GM18870 (cell line): Measurements from ENCODE around the gene CCDC85B.
"Not testable (repeated sequence)": the region's sequence is repeated elsewhere in the genome, so short reads cannot be mapped to it uniquely, and the experiment has no call there.

Source experiments
- ATAC-seq: cut with Tn5 transposase; IDR thresholded peaks from one replicate; pipeline ENCODE4 v1.9.1; 2021; ENCODE audit warnings: moderate library complexity; ENCODE audit not compliant: unreplicated experiment

The CCDC85B gene

GRCh38 chr11:65890324-65891218 lies at the start of gene CCDC85B:
CCDC85B (plus strand) TSS chr11:65890673; CDS start chr11:65890784, 111 bp downstream.
- ATAC-seq, result peak; percentile 43

DNA sequence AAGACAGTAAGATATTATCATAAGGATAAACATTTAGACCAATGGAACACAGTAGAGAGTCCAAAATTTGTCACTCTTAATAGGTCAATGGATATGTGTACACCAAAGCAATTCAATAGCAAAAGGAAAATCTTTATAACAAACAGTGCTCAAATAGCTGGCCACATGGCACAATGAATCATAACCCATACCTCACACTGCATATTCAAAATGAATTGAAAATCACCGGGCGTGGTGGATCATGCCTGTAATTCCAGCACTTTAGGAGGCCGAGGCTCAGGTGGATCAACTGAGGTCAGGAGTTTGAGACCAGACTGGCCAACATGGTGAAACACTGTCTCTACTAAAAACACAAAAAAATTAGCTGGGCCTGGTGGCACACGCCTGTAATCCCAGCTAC lies 48.3 kb upstream of the CCDC85B start:
- ATAC-seq, result no peak

GRCh38 chr11:65843811-65844210 lies 46.7 kb upstream of the CCDC85B start:
- ATAC-seq, result no peak

GRCh38 chr11:65844231-65844872 lies 46.1 kb upstream of the CCDC85B start:
- ATAC-seq, result no peak

DNA sequence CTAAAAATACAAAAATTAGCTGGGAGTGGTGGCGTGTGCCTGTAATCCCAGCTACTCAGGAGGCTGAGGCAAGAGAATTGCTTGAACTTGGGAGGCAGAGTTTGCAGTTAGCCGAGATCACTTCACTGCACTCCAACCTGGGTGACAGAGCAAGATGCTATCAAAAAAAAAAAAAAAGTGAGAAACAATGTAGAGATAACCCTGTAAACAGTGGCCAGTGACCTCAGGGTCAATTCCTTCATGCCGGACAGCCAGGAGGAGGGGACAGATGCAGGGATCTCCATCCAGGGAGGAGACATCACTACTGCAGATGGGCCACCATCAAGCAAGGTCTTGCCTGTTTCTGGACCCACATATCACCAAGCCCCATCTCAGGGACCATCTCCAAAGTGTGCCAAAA lies 42.7 kb upstream of the CCDC85B start:
- no peak for ATAC-seq

- not testable (repeated sequence) for ATAC-seq
These were observed 41.8 kb upstream of the CCDC85B start for GRCh38 chr11:65848693-65849092.

DNA sequence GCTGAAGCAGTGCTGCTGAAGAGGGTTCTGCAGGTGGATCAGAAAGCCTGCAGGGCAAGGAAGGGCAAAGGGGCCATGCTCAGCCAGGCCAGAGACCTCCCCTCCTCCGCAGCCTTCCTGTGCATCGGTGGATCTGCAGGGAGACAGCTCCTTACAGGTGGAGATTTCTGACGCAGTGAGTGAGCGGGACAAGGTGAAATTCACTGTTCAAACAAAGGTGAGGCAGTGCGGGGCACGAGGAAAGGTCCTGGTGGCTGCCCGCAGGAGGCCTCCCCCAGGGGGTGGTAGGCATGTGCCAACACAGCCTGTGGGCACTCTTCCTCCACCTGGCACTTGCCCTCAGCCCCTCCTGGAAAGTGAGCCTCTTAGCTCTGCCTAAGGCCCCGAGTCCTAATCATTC lies 41.1 kb upstream of the CCDC85B start:
- no peak for ATAC-seq

- no peak for ATAC-seq
These were observed 40.7 kb upstream of the CCDC85B start for GRCh38 chr11:65849771-65850216.

DNA sequence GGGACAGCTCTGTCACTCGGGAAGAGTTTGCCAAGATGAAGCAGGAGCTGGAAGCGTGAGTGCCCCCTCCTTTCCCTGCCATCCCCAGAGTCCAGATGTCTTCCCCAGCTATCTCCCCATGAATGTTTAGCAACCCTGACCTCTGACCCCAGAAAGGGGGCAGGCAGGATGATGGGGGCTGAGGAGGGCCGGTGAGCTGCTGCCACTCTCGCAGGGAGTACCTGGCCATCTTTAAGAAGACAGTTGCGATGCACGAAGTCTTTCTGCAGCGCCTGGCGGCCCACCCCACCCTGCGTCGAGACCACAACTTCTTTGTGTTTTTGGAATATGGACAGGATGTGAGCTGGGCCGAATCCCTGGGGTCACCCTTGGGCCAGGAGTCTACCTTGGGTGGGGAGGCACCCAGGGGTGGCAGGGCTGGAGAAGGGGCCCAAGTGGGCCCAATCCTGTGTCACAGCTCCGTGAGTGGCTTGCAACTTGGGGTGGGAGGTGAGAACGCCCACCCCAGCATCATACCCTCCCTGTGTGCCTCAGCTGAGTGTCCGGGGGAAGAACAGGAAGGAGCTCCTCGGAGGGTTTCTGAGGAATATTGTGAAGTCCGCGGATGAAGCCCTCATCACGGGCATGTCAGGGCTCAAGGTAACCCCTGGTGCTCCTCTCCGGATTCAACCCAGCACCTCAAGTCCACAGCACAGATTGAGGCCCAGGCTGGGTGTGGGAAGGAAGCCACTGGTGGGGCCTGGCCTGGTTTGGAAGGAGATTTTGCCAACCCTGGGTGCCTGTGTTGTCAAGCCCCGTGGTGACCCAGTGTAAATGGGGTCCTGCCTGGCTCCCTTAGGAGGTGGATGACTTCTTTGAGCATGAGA lies 40.0 kb upstream of the CCDC85B start:
- no peak for ATAC-seq

GRCh38 chr11:65851083-65851579 lies 39.3 kb upstream of the CCDC85B start:
- no peak for ATAC-seq

- no peak for ATAC-seq
These were observed 38.5 kb upstream of the CCDC85B start for GRCh38 chr11:65851811-65852507.

GRCh38 chr11:65852508-65853245 lies 37.8 kb upstream of the CCDC85B start:
- no peak for ATAC-seq

DNA sequence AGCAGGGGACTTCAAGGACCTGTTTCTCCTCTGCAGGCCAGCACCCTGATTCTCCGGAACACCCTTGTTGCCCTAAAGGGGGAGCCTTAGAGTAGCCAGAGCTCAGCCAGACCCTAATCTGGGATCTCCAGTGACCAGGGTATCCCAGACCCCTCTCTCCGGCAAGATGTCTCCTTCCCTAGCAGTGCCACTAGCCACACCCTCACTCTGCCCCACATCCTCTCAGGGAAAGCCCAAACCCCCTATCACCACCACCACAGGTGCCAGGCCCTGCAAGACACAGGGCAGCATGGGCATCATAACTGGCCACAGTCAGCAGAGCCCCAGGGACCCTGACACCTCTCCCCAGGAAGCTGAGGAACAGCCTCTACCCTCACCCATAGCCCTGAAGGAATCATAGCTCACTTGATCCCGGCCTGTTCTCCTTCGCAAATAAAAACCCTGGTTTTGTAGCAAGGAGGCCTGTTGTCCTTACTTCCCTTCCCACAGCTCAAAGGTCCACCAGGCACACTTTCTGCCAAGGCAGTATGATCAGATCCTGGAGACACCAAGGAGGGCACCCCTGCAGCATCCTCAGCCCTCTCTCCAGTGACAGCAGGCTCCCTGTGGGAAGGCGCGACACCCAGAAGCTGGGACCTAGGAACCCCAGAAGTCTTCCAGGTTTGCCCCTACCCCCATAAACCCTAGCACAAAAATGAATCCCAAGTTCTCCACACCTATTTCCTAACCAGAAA lies 37.1 kb upstream of the CCDC85B start:
- ATAC-seq, result no peak

DNA sequence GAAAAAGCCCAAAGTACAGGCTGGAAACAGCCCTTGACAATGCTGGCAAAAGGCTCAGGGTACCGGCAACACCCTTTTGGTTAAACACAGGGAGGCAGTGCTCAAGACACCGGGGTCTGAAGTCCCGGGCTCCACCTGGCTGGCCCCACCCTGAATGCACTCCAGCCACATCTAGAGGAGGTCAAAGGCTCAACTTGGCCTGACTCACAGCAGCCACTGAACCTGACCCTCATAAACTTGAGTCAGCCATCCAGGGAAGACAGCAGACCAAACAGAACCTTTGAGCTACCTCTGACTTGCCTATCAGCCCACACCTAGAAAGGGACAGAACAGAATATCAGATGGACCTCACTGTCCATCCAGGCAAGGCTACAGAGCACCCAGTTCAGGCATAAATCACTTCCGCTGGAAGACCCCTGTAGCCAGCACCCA lies 36.3 kb upstream of the CCDC85B start:
- ATAC-seq, result no peak

- no peak for ATAC-seq
These were observed 35.3 kb upstream of the CCDC85B start for GRCh38 chr11:65854852-65855837.

DNA sequence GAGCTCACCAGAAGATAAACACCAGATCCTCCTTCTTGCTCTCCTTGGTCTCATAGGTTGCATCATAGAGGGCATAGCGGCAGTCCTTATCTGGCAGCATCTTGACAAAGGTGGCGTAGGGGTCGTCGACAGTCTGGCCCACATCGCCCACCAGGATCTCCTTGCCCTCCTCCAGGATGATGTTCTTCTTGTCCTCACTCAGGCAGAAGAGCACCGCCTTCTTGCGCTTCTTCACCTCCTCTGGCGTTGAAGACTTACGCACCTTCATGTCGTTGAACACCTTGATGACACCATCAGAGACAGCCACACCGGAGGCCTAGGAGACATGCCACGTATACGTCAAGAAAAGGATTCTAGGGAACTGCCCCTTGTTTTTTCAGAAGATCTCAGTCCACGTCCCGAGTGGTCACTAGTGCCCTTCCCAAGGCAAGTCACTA lies 34.5 kb upstream of the CCDC85B start:
- no peak for ATAC-seq

DNA sequence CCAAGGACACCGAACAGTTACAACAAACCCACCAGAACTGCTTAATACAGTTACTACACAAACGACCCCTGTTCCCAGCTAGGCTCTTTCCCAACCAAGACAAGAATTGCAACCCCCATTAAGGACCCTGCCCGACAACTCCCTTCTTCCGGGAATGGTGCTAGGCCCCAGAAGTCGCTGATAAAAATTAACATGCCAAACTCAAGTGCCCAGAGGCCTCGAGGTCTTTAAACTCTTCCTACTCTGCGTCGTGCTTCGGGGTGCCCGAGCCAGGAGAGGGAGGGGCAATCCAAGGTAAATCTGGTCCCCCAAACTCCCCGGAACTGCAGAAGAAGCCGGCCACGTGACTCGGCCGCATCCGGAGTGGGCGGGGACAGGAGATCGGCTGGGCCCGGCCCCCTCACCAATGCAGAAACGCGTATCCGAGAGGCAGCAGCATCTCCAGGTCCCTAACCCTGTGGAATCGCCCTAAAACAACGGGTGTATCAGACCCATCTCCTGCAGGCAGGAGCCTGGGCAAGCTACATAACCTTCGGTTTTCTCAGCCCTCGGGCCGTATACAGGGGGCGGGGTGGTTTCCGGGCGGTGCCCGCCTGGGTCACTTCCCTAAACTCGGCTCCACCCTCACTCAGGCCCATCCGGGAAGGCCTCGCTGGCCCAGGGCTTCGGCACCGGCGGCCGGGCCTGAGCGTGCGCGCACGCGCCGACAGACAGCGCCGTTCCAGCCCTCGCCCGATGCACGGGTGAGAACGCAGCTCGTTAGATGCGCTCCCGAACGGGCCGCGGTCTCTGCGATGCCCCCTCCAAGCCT lies 33.6 kb upstream of the CCDC85B start:
- ATAC-seq, result peak; percentile 21
